C4-2B (cell line): ENCODE data around the gene AP5M1.

Source experiments
- H3K27ac ChIP-seq: fragments of 450-650 bp; 2 replicates; pipeline ENCODE4 v1.5.1; 2017
- CTCF ChIP-seq: fragments of 450-650 bp; conservative IDR thresholded peaks from 2 replicates; pipeline ENCODE4 v1.5.1; 2017; ENCODE audit warnings: mild to moderate bottlenecking
- ZFX ChIP-seq: fragments of 450-650 bp; IDR thresholded peaks from 2 replicates; pipeline ENCODE4 v1.6.1; 2017

AP5M1 gene

GRCh38 chr14:57273236-57273635 lies 4.5 kb downstream of the AP5M1 start:
- H3K27ac ChIP-seq: no peak overlapping the region
- TF ChIP-seq CTCF: no peak
- TF ChIP-seq ZFX: no peak

GRCh38 chr14:57274551-57274950 lies 5.8 kb downstream of the AP5M1 start:
- H3K27ac ChIP-seq: no peak overlapping the region
- no peak for TF ChIP-seq ZFX
- TF ChIP-seq CTCF: no peak

- TF ChIP-seq CTCF: no peak
- TF ChIP-seq ZFX: no peak
- H3K27ac ChIP-seq: no peak overlapping the region
These were observed 6.4 kb downstream of the AP5M1 start for GRCh38 chr14:57275023-57275664.

- TF ChIP-seq ZFX: no peak
- no peak for TF ChIP-seq CTCF
- H3K27ac ChIP-seq: no peak overlapping the region
These were observed 8.3 kb downstream of the AP5M1 start for GRCh38 chr14:57277062-57277461.

GRCh38 chr14:57287745-57288144 lies 19.0 kb downstream of the AP5M1 start:
- TF ChIP-seq ZFX: no peak
- no peak for TF ChIP-seq CTCF
- H3K27ac ChIP-seq: no peak overlapping the region

GRCh38 chr14:57290751-57291150 lies 22.0 kb downstream of the AP5M1 start:
- TF ChIP-seq CTCF (no peak), ZFX (no peak)

GRCh38 chr14:57291692-57292647 lies 23.2 kb downstream of the AP5M1 start:
- H3K27ac ChIP-seq: no peak overlapping the region
- TF ChIP-seq CTCF (no peak), ZFX (no peak)

More at GRCh38 chr14:57290751-57291150, 22.0 kb downstream of the AP5M1 start:
- no peak overlapping the region for H3K27ac ChIP-seq
